H1 (cell line): ENCODE measurements around the gene CRAT. TPM values are rescaled to one million over a fixed set of nuclear protein-coding genes. Genes with fewer than 3 reads are reported as not detected.

Experiments used
- CTCF ChIA-PET: fragments of 300-600 bp; sonication (Branson Sonifier 250); formaldehyde crosslinking; loops from one replicate; lab custom pipeline; 2021; ENCODE audit not compliant: partially characterized antibody; lab: Charles Lee
- POLR2A ChIA-PET: fragments of 300-600 bp; sonication (Branson Sonifier 250); formaldehyde crosslinking; loops from one replicate; lab custom pipeline; 2021; ENCODE audit warnings: inconsistent platforms; ENCODE audit not compliant: partially characterized antibody; lab: Charles Lee
- DNase-seq, 2 experiments: peaks; one replicate each; pipeline versions ENCODE4 v3.0.0 to v3.0.0-alpha.2; 2010 to 2022; ENCODE audit warnings: low spot score in 2 of 2, low read depth in 1 of 2, mixed read lengths in 1 of 2
- FAIRE-seq: peaks from 2 replicates; lab custom pipeline; 2011; peaks lifted over from hg19 to GRCh38; lab: Jason Lieb, UNC
- H2AFZ ChIP-seq: 2 replicates; pipeline ENCODE4 v1.8.1; 2012; ENCODE audit warnings: low read length, inconsistent platforms
- H2AK5ac ChIP-seq: 2 replicates; pipeline ENCODE4 v1.6.1; 2013; ENCODE audit warnings: low read depth, low read length
- H2BK120ac ChIP-seq: replicated peaks from 2 replicates; pipeline ENCODE3; 2013; ENCODE audit warnings: low read depth, low read length, inconsistent platforms
- H2BK12ac ChIP-seq: 2 replicates; pipeline ENCODE4 v1.6.1; 2013; ENCODE audit warnings: low read depth, low read length
- H2BK15ac ChIP-seq: 2 replicates; pipeline ENCODE4 v1.6.1; 2013; ENCODE audit warnings: low read length
- H2BK20ac ChIP-seq: 2 replicates; pipeline ENCODE4 v1.6.1; 2013; ENCODE audit warnings: low read length
- H2BK5ac ChIP-seq: 2 replicates; pipeline ENCODE4 v1.6.1; 2013; ENCODE audit warnings: low read depth, low read length
- H3K14ac ChIP-seq: 2 replicates; pipeline ENCODE4 v1.6.1; 2013; ENCODE audit warnings: inconsistent platforms; ENCODE audit not compliant: insufficient read length
- H3K18ac ChIP-seq: 2 replicates; pipeline ENCODE4 v1.6.1; 2013; ENCODE audit warnings: low read length; ENCODE audit errors: extremely low read depth
- H3K23ac ChIP-seq: 2 replicates; pipeline ENCODE4 v1.6.1; 2013; ENCODE audit warnings: inconsistent platforms; ENCODE audit not compliant: insufficient read length
- H3K23me2 ChIP-seq: 2 replicates; pipeline ENCODE4 v1.6.1; 2013; ENCODE audit warnings: low read depth, low read length
- H3K27ac ChIP-seq: 2 replicates; pipeline ENCODE4 v1.6.1; 2011; ENCODE audit warnings: low read depth, low read length, inconsistent platforms
- H3K27me3 ChIP-seq, 4 experiments: replicated peaks in 1 of 4; 1 replicate in 1 of 4; 2 replicates in 3 of 4; pipeline versions ENCODE4 v1.6.1 to v1.8.1; 2011 to 2013; ENCODE audit warnings: low read length in 3 of 4, mild to moderate bottlenecking in 3 of 4, inconsistent platforms in 2 of 4, mixed read lengths in 2 of 4, moderate library complexity in 1 of 4; ENCODE audit not compliant: control insufficient read depth in 3 of 4, insufficient read depth in 3 of 4; ENCODE audit errors: extremely low read depth in 1 of 4
- H3K36me3 ChIP-seq, 4 experiments: 2 replicates each; pipeline versions ENCODE4 v1.6.1 to v1.8.1; 2011 to 2013; ENCODE audit warnings: mild to moderate bottlenecking in 4 of 4, low read length in 3 of 4, moderate library complexity in 2 of 4, control low read depth in 1 of 4, inconsistent platforms in 1 of 4; ENCODE audit not compliant: insufficient read depth in 4 of 4, control insufficient read depth in 2 of 4
- H3K4ac ChIP-seq: replicated peaks from 2 replicates; pipeline ENCODE3; 2013; ENCODE audit warnings: low read length, low read depth, mixed read lengths, inconsistent platforms; ENCODE audit not compliant: insufficient read length
- H3K4me1 ChIP-seq, 4 experiments: replicated peaks in 1 of 4; 1 replicate in 1 of 4; 2 replicates in 3 of 4; pipeline versions ENCODE4 v1.6.1 to v1.8.1; 2011 to 2013; ENCODE audit warnings: low read length in 3 of 4, inconsistent platforms in 2 of 4, mixed read lengths in 1 of 4; ENCODE audit not compliant: insufficient read depth in 4 of 4, control insufficient read depth in 3 of 4
- H3K4me2 ChIP-seq, 2 experiments: 2 replicates each; pipeline versions ENCODE4 v1.6.1 to v1.8.1; 2011 to 2013; ENCODE audit warnings: low read depth in 2 of 2, low read length in 2 of 2, control low read depth in 1 of 2, inconsistent platforms in 1 of 2, mild to moderate bottlenecking in 1 of 2; ENCODE audit not compliant: insufficient read depth in 1 of 2
- H3K4me3 ChIP-seq, 4 experiments: fragments of 200-600, 300-600 bp in 1 of 4; sonication (generic), shearing (Covaris generic), sonication (Bioruptor Twin) in 1 of 4; 2 replicates each; pipeline versions ENCODE4 v1.5.1 to v1.8.1; 2011 to 2016; ENCODE audit warnings: low read length in 4 of 4, low read depth in 3 of 4, control low read depth in 2 of 4, inconsistent platforms in 2 of 4, mild to moderate bottlenecking in 2 of 4, mixed read lengths in 1 of 4, moderate library complexity in 1 of 4; ENCODE audit not compliant: insufficient read depth in 2 of 4; ENCODE audit errors: extremely low read depth in 1 of 4
- H3K56ac ChIP-seq: replicated peaks from 2 replicates; pipeline ENCODE3; 2013; ENCODE audit warnings: low read depth, mild to moderate bottlenecking, mixed read lengths, low read length, inconsistent platforms; ENCODE audit not compliant: insufficient read length
- H3K79me1 ChIP-seq: 2 replicates; pipeline ENCODE4 v1.6.1; 2013; ENCODE audit warnings: low read depth, low read length, control low read depth
- H3K79me2 ChIP-seq, 2 experiments: 2 replicates each; pipeline versions ENCODE4 v1.6.1 to v1.8.1; 2012 to 2013; ENCODE audit warnings: low read length in 2 of 2, mild to moderate bottlenecking in 2 of 2, inconsistent platforms in 1 of 2; ENCODE audit not compliant: insufficient read depth in 2 of 2, control insufficient read depth in 1 of 2
- H3K9ac ChIP-seq, 4 experiments: replicated peaks in 1 of 4; 1 replicate in 1 of 4; 2 replicates in 3 of 4; pipeline versions ENCODE4 v1.6.1 to v1.8.1; 2011 to 2013; ENCODE audit warnings: low read depth in 3 of 4, low read length in 3 of 4, control low read depth in 2 of 4, mild to moderate bottlenecking in 2 of 4, moderate library complexity in 2 of 4, inconsistent platforms in 1 of 4; ENCODE audit errors: extremely low read depth in 1 of 4
- H3K9me3 ChIP-seq, 2 experiments: 2 replicates each; pipeline versions ENCODE4 v1.6.1 to v1.8.1; 2012 to 2013; ENCODE audit warnings: mild to moderate bottlenecking in 2 of 2, moderate library complexity in 2 of 2, control low read depth in 1 of 2, inconsistent platforms in 1 of 2, low read depth in 1 of 2, low read length in 1 of 2, mixed read lengths in 1 of 2; ENCODE audit not compliant: insufficient read depth in 2 of 2
- H4K20me1 ChIP-seq, 2 experiments: replicated peaks in 1 of 2; 2 replicates each; pipeline versions ENCODE3 to v1.8.1; 2011 to 2013; ENCODE audit warnings: inconsistent platforms in 2 of 2, low read length in 2 of 2, mild to moderate bottlenecking in 1 of 2; ENCODE audit not compliant: insufficient read depth in 2 of 2, control insufficient read depth in 1 of 2
- H4K5ac ChIP-seq: 2 replicates; pipeline ENCODE4 v1.6.1; 2013; ENCODE audit warnings: low read length, low read depth, mixed read lengths, inconsistent platforms; ENCODE audit not compliant: insufficient read length
- H4K8ac ChIP-seq: 2 replicates; pipeline ENCODE4 v1.8.0; 2013; ENCODE audit warnings: mild to moderate bottlenecking, moderate library complexity, low read length, inconsistent platforms; ENCODE audit not compliant: insufficient read depth; ENCODE audit errors: extremely low read depth
- H4K91ac ChIP-seq: replicated peaks from 2 replicates; pipeline ENCODE3; 2013; ENCODE audit warnings: low read length, mixed read lengths, inconsistent platforms; ENCODE audit not compliant: insufficient read length
- BRCA1 ChIP-seq: IDR thresholded peaks from 2 replicates; pipeline ENCODE4 v1.6.1; 2012; ENCODE audit warnings: low read depth, low read length, improper control_type of control experiment
- CREB1 ChIP-seq: IDR thresholded peaks from 2 replicates; pipeline ENCODE4 v1.6.1; 2012; ENCODE audit warnings: inconsistent platforms
- EZH2 ChIP-seq: fragments of 200-600 bp; sonication (generic); IDR thresholded peaks from 2 replicates; pipeline ENCODE4 v1.7.1; 2012; ENCODE audit warnings: low read depth, mild to moderate bottlenecking, moderate library complexity, low read length, inconsistent platforms; ENCODE audit not compliant: severe bottlenecking
- FOSL1 ChIP-seq: IDR thresholded peaks from 2 replicates; pipeline ENCODE4 v1.6.1; 2011; ENCODE audit warnings: mild to moderate bottlenecking, low read depth, low read length, moderate library complexity; ENCODE audit not compliant: insufficient read depth
- GABPA ChIP-seq: IDR thresholded peaks from 2 replicates; pipeline ENCODE4 v1.6.1; 2011; ENCODE audit warnings: mild to moderate bottlenecking, low read length, moderate library complexity, borderline replicate concordance; ENCODE audit not compliant: insufficient read depth
- RXRA ChIP-seq: IDR thresholded peaks from 2 replicates; pipeline ENCODE4 v1.6.1; 2011; ENCODE audit warnings: low read depth, mild to moderate bottlenecking, low read length, moderate library complexity; ENCODE audit not compliant: insufficient read depth
- SIN3A ChIP-seq, 2 experiments: IDR thresholded peaks in 1 of 2; conservative IDR thresholded peaks in 1 of 2; 2 replicates each; pipeline ENCODE4 v1.6.1; 2011 to 2012; ENCODE audit warnings: low read length in 2 of 2, improper control_type of control experiment in 1 of 2, low read depth in 1 of 2, mild to moderate bottlenecking in 1 of 2
- SIX5 ChIP-seq: IDR thresholded peaks from 2 replicates; pipeline ENCODE4 v1.6.1; 2011; ENCODE audit warnings: mild to moderate bottlenecking, low read depth, low read length
- SRF ChIP-seq: IDR thresholded peaks from 2 replicates; pipeline ENCODE4 v1.6.1; 2011; ENCODE audit warnings: mild to moderate bottlenecking, low read depth, low read length, moderate library complexity
- TAF7 ChIP-seq: optimal IDR thresholded peaks from 2 replicates; pipeline ENCODE3; 2011; ENCODE audit warnings: low read depth, mild to moderate bottlenecking, inconsistent platforms, low read length, moderate library complexity, borderline replicate concordance
- USF2 ChIP-seq: IDR thresholded peaks from 2 replicates; pipeline ENCODE4 v1.6.1; 2011; ENCODE audit warnings: low read length, improper control_type of control experiment
- WGBS, 2 experiments: shearing (Covaris generic) in 1 of 2; methylation state at CpG; one replicate each; pipeline versions ENCODE4 v1.1.6 to v1.1.7; 2013 to 2015; ENCODE audit warnings: low lambda C conversion rate in 2 of 2, mixed read lengths in 2 of 2, inconsistent platforms in 1 of 2, low coverage in 1 of 2, missing lambda C conversion rate in 1 of 2; ENCODE audit not compliant: insufficient replicate concordance in 2 of 2, insufficient coverage in 1 of 2, insufficient read length in 1 of 2; ENCODE audit errors: extremely low coverage in 1 of 2, missing lambda C conversion rate in 1 of 2; 5-methylcytosine and 5-hydroxymethylcytosine counted together
- polyA plus RNA-seq, 7 experiments: library from polyadenylated mRNA; depleted of rRNA in 3 of 7; stranded (reverse) in 5 of 7; unstranded in 2 of 7; fragments of >200 nt in 5 of 7; fragments of 200-250 nt in 2 of 7; gene quantifications; 1 replicate in 5 of 7; 2 replicates in 1 of 7; 4 replicates in 1 of 7; pipeline versions ENCODE4 v1.2.1 to v1.2.3, GENCODE V29; 2011 to 2013; ENCODE audit warnings: missing spikeins in 2 of 7, mixed read lengths in 2 of 7
- total RNA-seq: library from RNA; stranded (reverse); fragmentation: NEBNext Ultra II Directional; extraction: Animal tissue kit (Norgen Biotek cat#: 25700); gene quantifications from 2 replicates; pipeline ENCODE4 v1.2.1, GENCODE V29; 2021

The CRAT gene
- total and polyA plus RNA-seq, 2 of the 8 experiments (the other 6 are each of a cell fraction or from before 2014, with no cell fraction given): 8.2 to 17.3 TPM

GRCh38 chr9:129121483-129121882 lies 10.9 kb upstream of the CRAT start:
- no peak overlapping the region for H2AFZ ChIP-seq
- TF ChIP-seq SRF (no peak), TAF7 (no peak), SIX5 (no peak), USF2 (no peak), FOSL1 (no peak), BRCA1 (no peak), CREB1 (no peak), SIN3A (conservative IDR thresholded peaks at IDR 0.05 in 1 of 2, IDR thresholded peaks at IDR 0.05 in 1 of 2; ENCODE audit: low read depth in 1 of 2, low read length in 2 of 2) (no peak), GABPA (no peak), EZH2 (no peak), RXRA (no peak)
- TF ChIP-seq, all 59 proteins: peak for 0
- H3K4me2 ChIP-seq: no peak overlapping the region
- ChIA-PET POLR2A (interaction anchor here (1.4 to 3.1 kb wide), 2 partner anchors 9 to 19 kb away, joined by 3 to 11 read pairs; partner anchors contain the start of gene PTPA), CTCF (interaction anchor here (1.2 to 1.3 kb wide), 2 partner anchors 10 to 503 kb away, joined by 3 to 5 read pairs; no protein-coding TSS in a partner anchor)
- peaks cover 0 to 8% (median 0%) of the 10 kb centered on the region in 4 experiments; a peak in 3 of 7 replicates for H3K4me1 ChIP-seq
- peaks cover 9 to 41% (median 22%) of the 10 kb centered on the region in 4 experiments; a peak in 5 of 8 replicates for H3K36me3 ChIP-seq
- H3K79me2 ChIP-seq: peaks cover 3 to 42% of the 10 kb centered on the region in 2 experiments; a peak in 2 of 4 replicates
- H3K4me3 ChIP-seq: no peak overlapping the region
- no peak for FAIRE-seq
- H3K79me1 ChIP-seq: peaks cover 11% of the 10 kb centered on the region; the same call in 1 of the 2 replicates
- H3K56ac ChIP-seq: no peak overlapping the region
- H4K91ac ChIP-seq: no peak overlapping the region
- no peak overlapping the region for H2BK120ac ChIP-seq
- H3K27me3 ChIP-seq: no peaks in the 10 kb centered on the region
- H3K23ac ChIP-seq: no peak overlapping the region
- H3K23me2 ChIP-seq: no peaks in the 10 kb centered on the region
- no peak for DNase-seq
- peaks cover 0 to 4% of the 10 kb centered on the region in 2 experiments for H4K20me1 ChIP-seq
- no peak overlapping the region for H2BK15ac ChIP-seq
- no peak overlapping the region for H3K4ac ChIP-seq
- no peak overlapping the region for H4K5ac ChIP-seq
- no peak overlapping the region for H3K14ac ChIP-seq
- H3K27ac ChIP-seq: no peak overlapping the region
- no peak overlapping the region for H2BK12ac ChIP-seq
- no peak overlapping the region for H3K18ac ChIP-seq
- no peak overlapping the region for H2AK5ac ChIP-seq
- no peak overlapping the region for H4K8ac ChIP-seq
- no peaks in the 10 kb centered on the region for H3K9me3 ChIP-seq
- H2BK5ac ChIP-seq: no peak overlapping the region
- WGBS, 2 experiments: 93% methylated on average over 3 of the region's 3 CpGs; no CpG with 5 or more reads in 1 of the 2 experiments
- H3K9ac ChIP-seq: no peak overlapping the region
- no peak overlapping the region for H2BK20ac ChIP-seq
